GM06990 (cell line): ENCODE results near the gene AHCYL1.

Experiments
- DNase-seq: peaks from one replicate; pipeline ENCODE4 v3.0.0-alpha.2; 2011; ENCODE audit not compliant: insufficient read length; ENCODE audit errors: extremely low read depth
- H3K27me3 ChIP-seq: replicated peaks from 2 replicates; pipeline ENCODE4 v1.6.0; 2011; ENCODE audit warnings: low read length; ENCODE audit not compliant: control insufficient read depth, insufficient read depth
- H3K36me3 ChIP-seq: 2 replicates; pipeline ENCODE4 v1.5.1; 2011; ENCODE audit warnings: low read length; ENCODE audit not compliant: control insufficient read depth, insufficient read depth
- H3K4me3 ChIP-seq: replicated peaks from 2 replicates; pipeline ENCODE4 v1.5.1; 2011; ENCODE audit warnings: low read depth, mild to moderate bottlenecking, control low read depth, low read length
- TF ChIP-seq, protein P1 (sequence below): IDR thresholded peaks from 2 replicates; pipeline ENCODE4 v1.5.1; 2011; ENCODE audit warnings: low read length, control low read depth, mild to moderate bottlenecking, inconsistent platforms; ENCODE audit not compliant: insufficient read depth, poor library complexity, severe bottlenecking

The AHCYL1 gene

DNA sequence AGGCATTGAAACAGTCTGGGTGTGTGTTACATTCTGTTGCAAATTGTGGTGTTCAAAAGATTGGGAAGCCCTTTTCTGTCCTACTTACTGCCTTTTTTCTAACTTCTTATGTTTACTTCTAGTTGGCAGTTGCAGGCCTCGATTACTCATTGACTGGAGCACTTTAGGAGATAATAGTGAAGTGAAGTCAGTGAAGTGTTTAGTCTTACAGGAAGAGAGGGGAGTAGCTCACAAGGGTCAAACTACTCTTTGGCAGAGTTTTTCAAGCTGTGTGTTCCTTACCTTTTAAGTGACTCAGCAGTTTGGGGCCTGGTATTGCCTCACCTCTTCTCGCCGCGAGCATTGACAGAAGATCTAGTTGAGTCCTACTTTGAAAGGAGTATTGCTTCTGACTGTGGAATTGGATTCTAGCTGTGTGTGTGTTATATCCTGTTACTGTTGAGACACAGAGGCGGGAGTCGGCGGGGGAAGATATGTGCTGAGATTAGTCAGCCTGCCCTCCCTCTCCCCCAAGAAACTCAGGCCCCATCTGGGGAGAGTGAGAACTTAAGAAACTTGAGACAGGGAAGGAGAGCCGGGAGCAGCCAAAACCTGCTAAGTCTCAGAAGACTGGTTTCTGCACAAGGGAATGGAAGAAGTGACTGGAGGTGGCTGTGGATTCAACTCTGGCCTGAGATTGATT, 19.3 kb downstream of the AHCYL1 start:
- TF ChIP-seq, protein P1, sequence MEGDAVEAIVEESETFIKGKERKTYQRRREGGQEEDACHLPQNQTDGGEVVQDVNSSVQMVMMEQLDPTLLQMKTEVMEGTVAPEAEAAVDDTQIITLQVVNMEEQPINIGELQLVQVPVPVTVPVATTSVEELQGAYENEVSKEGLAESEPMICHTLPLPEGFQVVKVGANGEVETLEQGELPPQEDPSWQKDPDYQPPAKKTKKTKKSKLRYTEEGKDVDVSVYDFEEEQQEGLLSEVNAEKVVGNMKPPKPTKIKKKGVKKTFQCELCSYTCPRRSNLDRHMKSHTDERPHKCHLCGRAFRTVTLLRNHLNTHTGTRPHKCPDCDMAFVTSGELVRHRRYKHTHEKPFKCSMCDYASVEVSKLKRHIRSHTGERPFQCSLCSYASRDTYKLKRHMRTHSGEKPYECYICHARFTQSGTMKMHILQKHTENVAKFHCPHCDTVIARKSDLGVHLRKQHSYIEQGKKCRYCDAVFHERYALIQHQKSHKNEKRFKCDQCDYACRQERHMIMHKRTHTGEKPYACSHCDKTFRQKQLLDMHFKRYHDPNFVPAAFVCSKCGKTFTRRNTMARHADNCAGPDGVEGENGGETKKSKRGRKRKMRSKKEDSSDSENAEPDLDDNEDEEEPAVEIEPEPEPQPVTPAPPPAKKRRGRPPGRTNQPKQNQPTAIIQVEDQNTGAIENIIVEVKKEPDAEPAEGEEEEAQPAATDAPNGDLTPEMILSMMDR, result no peak
- peak; percentile 41 for DNase-seq
- Histone ChIP-seq H3K4me3 (peak overlapping the region; percentile 6), H3K36me3 (no peaks in the 10 kb centered on the region), H3K27me3 (no peaks in the 10 kb centered on the region)

DNA sequence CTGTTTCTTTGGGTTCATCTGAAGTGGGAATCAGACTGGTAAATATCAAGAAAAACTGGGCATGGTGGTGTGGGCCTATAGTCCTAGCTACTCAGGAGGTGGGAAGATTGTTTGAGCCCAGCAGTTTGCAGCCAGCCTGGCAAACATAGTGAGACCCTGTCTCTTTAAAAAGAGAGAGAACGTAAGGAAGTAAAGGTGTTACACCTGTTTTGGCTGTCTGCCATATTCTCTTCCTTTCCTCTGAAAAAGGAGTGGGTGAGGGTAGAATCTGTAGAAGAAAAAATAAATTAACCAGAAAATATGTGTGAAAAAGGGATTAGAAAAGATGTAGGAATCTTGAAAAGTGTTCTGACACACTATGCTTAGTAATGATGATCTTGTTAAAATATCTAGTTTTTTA, 20.0 kb downstream of the AHCYL1 start:
- H3K36me3 ChIP-seq, result no peaks in the 10 kb centered on the region; the same call in 1 of the 2 replicates
- DNase-seq, result no peak
- H3K27me3 ChIP-seq, result no peaks in the 10 kb centered on the region
- H3K4me3 ChIP-seq, result no peak overlapping the region
- TF ChIP-seq, protein P1, result no peak

DNA sequence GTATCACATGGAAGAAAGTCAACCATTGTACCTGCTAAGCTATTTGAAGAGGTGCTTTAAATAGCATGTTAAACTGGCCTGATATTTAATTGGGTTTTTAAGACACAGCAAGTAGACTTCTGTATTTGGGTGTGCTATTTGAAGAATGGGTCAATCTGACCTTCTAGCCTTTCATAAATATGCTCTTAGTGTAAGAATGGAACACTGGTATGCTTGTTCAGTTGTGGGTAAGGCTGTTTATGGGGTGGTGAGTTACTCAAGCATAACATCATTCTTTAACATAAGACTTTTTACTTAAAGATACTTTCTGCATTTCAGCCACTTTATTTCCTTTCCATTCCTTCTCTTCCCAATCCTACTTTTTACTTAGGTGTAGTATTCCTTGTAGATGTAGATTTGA, 21.4 kb downstream of the AHCYL1 start:
- TF ChIP-seq, protein P1, result no peak
- Histone ChIP-seq H3K4me3 (no peak overlapping the region), H3K36me3 (peaks cover 1% of the 10 kb centered on the region; the same call in 1 of the 2 replicates), H3K27me3 (no peaks in the 10 kb centered on the region)
- no peak for DNase-seq

DNA sequence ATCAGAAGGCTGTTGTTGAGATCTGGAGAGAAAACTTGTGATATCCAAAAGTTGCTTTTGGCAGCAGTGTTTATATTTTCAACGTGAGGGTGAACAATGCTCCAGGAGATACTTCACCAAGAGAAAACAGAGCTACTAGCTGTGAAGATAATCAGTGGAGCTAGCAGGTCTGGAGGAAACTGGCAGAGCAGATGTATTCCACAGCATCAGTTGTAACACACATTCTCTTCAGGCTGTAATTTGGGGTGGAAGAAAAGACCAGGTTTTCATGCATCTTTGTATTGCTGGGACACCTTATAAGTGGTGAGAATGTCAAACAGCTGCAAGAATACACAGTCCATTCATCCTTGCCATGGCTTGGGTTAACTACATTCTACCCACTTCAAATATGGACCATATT, 22.0 kb downstream of the AHCYL1 start:
- TF ChIP-seq, protein P1, result no peak
- peaks cover 1% of the 10 kb centered on the region; the same call in 1 of the 2 replicates for H3K36me3 ChIP-seq
- no peak for DNase-seq
- no peak overlapping the region for H3K4me3 ChIP-seq
- H3K27me3 ChIP-seq, result no peaks in the 10 kb centered on the region

DNA sequence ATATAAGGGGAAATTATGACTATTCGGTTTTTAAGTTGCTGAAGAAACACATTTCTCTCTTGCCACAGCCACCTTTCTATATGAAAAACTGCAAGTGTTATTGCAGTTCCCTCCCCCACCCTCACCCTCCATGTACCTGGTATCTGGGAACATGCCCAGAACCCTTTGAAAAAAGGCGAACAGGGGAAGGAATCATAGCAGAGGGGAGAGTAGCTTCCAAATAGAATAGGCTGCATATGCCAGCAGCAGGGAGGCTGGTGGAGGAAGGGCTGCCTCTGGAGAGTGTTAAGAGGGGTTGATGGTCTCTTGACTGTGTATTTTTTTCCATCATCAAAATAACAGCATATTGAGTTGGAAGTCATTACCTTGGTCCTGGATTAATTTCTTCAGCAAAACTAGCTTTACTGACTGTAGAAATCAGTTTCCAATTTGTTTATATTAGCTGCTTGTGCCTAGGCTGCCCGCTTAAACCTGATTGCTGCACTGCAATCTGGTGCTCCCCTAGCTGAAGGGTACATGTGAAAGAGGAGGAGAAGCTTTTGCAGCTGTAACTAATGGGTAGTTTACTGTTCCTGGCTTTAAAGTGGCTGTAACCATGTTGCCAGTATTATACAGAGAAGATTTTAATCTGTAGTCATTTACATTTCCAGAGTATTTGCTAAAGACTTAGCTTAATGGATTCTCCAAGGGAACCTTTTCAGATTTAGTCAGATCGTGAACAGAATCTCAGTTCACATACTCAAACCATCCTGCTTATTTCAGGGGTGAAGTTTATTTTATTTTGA, 22.7 kb downstream of the AHCYL1 start:
- Histone ChIP-seq H3K36me3 (peaks cover 1% of the 10 kb centered on the region; the same call in 1 of the 2 replicates), H3K27me3 (no peaks in the 10 kb centered on the region), H3K4me3 (no peak overlapping the region)
- TF ChIP-seq, protein P1, result no peak
- no peak for DNase-seq
